ENCODE measurements around the gene ABHD5. TPM values are rescaled to one million over a fixed set of nuclear protein-coding genes. Genes with fewer than 3 reads are reported as not detected.

The ABHD5 gene
- total RNA-seq, 1 experiment from 2014 or later: 11.3 TPM

DNA sequence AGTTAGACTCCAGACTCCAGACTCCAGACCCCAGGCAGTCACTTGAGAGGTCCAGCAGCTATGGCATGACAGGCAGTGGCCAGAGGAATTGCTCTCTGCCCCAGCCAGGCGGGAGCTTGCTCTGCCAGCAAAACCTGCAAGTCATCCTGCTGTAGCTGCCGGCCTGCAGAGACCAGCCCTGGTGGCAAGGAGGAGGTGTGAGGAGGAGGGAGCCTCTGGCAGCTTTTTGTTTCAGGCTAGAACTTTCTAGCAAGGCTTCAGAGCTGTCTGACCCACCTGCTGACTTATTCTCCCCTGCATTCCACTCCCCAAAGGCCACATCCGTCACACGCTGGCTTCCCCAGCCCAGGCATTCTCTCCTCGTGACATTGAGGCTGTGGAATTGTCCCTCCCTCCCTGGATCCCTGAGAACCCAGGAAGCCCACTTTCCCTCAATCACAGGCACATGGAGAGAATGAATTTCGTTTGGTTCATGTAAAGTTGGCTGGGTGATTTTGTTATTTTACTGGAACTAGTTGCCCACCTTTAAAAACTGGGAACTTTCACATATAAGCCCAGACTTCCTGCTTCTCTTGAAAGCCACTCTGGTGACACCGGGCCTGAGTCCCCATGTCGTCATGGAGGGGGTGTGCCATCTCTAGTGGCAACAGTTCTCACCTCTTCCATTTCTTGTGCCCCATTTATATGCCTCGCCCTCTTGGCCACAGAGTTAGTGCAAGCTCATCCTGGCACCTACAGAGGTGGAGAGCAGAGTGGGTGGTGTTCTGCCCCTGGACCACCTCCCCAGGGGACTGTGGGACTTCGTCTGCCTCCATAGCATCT lies 82.7 kb downstream of the ABHD5 start:
- TF ChIP-seq NFE2L1 (CRISPR knock-in tag; IDR thresholded peaks at IDR 0.05) (peak; percentile 73), OVOL2 (CRISPR knock-in tag; IDR thresholded peaks at IDR 0.05; ENCODE audit: borderline replicate concordance) (no peak), E2F5 (CRISPR knock-in tag; IDR thresholded peaks at IDR 0.05) (no peak), ZNF425 (CRISPR knock-in tag; conservative IDR thresholded peaks at IDR 0.05) (no peak)
- TF ChIP-seq, protein P1, sequence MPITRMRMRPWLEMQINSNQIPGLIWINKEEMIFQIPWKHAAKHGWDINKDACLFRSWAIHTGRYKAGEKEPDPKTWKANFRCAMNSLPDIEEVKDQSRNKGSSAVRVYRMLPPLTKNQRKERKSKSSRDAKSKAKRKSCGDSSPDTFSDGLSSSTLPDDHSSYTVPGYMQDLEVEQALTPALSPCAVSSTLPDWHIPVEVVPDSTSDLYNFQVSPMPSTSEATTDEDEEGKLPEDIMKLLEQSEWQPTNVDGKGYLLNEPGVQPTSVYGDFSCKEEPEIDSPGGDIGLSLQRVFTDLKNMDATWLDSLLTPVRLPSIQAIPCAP (CRISPR knock-in tag; IDR thresholded peaks at IDR 0.05): 0 out of 2 replicates have a peak, but pooled peaks have one; percentile 19
- TF ChIP-seq, protein P2, sequence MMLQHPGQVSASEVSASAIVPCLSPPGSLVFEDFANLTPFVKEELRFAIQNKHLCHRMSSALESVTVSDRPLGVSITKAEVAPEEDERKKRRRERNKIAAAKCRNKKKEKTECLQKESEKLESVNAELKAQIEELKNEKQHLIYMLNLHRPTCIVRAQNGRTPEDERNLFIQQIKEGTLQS (CRISPR knock-in tag; conservative IDR thresholded peaks at IDR 0.05): no peak
- TF ChIP-seq, protein P3, sequence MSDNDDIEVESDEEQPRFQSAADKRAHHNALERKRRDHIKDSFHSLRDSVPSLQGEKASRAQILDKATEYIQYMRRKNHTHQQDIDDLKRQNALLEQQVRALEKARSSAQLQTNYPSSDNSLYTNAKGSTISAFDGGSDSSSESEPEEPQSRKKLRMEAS (CRISPR knock-in tag; IDR thresholded peaks at IDR 0.05): peak; percentile 59
- Mint-ChIP-seq H3K9me3 (peaks cover 3% of the 10 kb centered on the region; the same call in 1 of the 2 replicates), H3K4me3 (no peak overlapping the region), H3K36me3 (no peaks in the 10 kb centered on the region), H3K27me3 (ENCODE audit: low read depth) (peaks cover 7% of the 10 kb centered on the region), H3K4me1 (peaks cover 17% of the 10 kb centered on the region), H3K27ac (no peak overlapping the region)
- DNase-seq (ENCODE audit: low spot score) (peak; percentile 24), ATAC-seq (no peak)
- CTCF ChIA-PET: interaction anchor here (0.7 to 1.1 kb wide), 2 partner anchors 12 to 83 kb away, joined by 3 read pairs; no protein-coding TSS in a partner anchor
- POLR2A ChIA-PET: no interaction called here

DNA sequence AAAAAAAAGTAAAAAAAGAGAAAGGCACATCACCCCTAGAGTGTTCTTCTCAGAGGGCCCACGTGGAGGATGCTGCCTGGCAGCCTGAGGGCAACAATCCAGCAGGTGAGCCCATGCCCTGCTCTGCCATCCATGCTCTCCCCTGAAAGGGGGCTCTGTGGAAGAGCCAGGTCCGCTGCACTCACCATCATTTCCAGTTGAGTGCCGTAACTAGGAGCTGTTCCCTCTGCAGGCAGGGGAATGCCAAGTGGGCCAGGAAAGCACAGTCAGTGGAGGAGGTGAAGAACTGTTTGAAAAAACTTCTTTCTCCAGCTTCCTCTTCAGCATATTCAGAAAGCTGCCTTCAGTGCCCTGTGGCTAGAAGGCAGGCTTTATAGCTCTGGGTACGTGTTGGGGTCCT lies 84.1 kb downstream of the ABHD5 start:
- Mint-ChIP-seq H3K27me3 (ENCODE audit: low read depth) (peaks cover 7% of the 10 kb centered on the region), H3K4me3 (no peak overlapping the region), H3K36me3 (no peaks in the 10 kb centered on the region), H3K4me1 (peaks cover 12% of the 10 kb centered on the region), H3K9me3 (peaks cover 10% of the 10 kb centered on the region; the same call in 1 of the 2 replicates), H3K27ac (no peak overlapping the region)
- ATAC-seq (no peak), DNase-seq (ENCODE audit: low spot score) (no peak)
- ChIA-PET POLR2A (no interaction called here), CTCF (no interaction called here)
- TF ChIP-seq ATF1 (CRISPR knock-in tag; IDR thresholded peaks at IDR 0.05) (no peak), RELA (CRISPR knock-in tag; IDR thresholded peaks at IDR 0.05; ENCODE audit: borderline replicate concordance) (no peak), EMX1 (CRISPR knock-in tag; IDR thresholded peaks at IDR 0.05) (no peak), NFATC4 (CRISPR knock-in tag; IDR thresholded peaks at IDR 0.05) (no peak), TEAD4 (CRISPR knock-in tag; IDR thresholded peaks at IDR 0.05) (no peak), ATF2 (CRISPR knock-in tag; IDR thresholded peaks at IDR 0.05; ENCODE audit: borderline replicate concordance, low read depth) (no peak), RORB (CRISPR knock-in tag; IDR thresholded peaks at IDR 0.05) (no peak), CBFB (CRISPR knock-in tag; IDR thresholded peaks at IDR 0.05; ENCODE audit: low read depth) (no peak), SP1 (CRISPR knock-in tag; conservative IDR thresholded peaks at IDR 0.05) (no peak), FOXP4 (CRISPR knock-in tag; IDR thresholded peaks at IDR 0.05) (no peak), ZNF423 (CRISPR knock-in tag; IDR thresholded peaks at IDR 0.05) (no peak), SMAD4 (CRISPR knock-in tag; IDR thresholded peaks at IDR 0.05) (no peak), SMAD3 (CRISPR knock-in tag; IDR thresholded peaks at IDR 0.05; ENCODE audit: borderline replicate concordance) (no peak), TCF7 (CRISPR knock-in tag; IDR thresholded peaks at IDR 0.05; ENCODE audit: low read depth) (no peak), USF2 (CRISPR knock-in tag; IDR thresholded peaks at IDR 0.05) (no peak)
- TF ChIP-seq, protein P4, sequence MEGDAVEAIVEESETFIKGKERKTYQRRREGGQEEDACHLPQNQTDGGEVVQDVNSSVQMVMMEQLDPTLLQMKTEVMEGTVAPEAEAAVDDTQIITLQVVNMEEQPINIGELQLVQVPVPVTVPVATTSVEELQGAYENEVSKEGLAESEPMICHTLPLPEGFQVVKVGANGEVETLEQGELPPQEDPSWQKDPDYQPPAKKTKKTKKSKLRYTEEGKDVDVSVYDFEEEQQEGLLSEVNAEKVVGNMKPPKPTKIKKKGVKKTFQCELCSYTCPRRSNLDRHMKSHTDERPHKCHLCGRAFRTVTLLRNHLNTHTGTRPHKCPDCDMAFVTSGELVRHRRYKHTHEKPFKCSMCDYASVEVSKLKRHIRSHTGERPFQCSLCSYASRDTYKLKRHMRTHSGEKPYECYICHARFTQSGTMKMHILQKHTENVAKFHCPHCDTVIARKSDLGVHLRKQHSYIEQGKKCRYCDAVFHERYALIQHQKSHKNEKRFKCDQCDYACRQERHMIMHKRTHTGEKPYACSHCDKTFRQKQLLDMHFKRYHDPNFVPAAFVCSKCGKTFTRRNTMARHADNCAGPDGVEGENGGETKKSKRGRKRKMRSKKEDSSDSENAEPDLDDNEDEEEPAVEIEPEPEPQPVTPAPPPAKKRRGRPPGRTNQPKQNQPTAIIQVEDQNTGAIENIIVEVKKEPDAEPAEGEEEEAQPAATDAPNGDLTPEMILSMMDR (IDR thresholded peaks at IDR 0.05): no peak
- TF ChIP-seq, protein P1 (CRISPR knock-in tag; IDR thresholded peaks at IDR 0.05): no peak
